Measurements from ENCODE around the gene ARRB1. TPM values are rescaled to one million over a fixed set of nuclear protein-coding genes. Genes with fewer than 3 reads are reported as not detected.
A peak's percentile ranks its signal among the peaks of the same experiment; 100 is the strongest.

The ARRB1 gene
- total and polyA plus RNA-seq, 8 donors, result 41.7 to 150 (median 63.2) TPM

DNA sequence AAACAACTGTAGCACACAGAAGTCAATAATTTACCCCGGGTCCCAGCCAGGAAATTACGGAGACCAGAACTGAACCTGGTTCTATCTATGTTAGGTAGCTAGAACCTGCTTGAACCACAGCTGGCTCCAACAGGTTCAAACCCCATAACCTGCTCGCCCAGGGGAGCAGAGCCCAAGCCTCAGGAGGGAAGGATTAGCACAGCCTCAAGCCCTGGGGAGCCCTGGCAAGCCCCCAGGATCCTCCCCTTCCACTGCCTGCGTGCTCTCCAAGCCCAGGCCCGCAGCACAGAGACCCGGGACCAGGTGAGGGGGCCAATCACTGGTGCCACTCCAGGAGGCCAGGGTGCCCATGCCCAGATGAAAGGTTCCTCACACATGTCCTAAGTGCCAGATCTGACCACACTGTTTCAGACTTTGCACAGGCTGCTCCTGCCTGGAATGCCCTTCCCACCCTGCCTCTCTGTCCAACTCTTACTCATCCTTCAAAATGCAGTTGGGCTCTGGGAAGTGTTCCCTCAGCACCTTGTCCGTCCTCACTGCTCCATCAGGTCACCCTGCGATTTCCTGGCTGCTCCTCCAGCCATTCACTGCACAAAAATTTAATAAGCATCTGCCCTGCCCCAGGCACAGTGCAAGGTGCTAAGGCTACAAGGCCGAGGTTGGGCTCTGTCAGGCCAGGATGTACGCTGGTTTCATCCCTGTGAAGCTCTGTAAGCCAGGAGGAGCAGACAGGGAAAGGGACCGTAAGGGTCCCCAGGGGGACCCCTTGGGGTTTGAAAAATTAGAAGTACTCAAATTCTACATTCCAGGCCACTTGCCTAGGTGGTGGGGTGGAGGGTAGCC is 32.2 kb downstream of the ARRB1 start:
- intact Hi-C loops (cut with DNase I), result no loop called here
- peak overlapping the region in 1 of 2 donors; percentile 33 for H3K27ac ChIP-seq
- no peaks in the 10 kb centered on the region for H3K27me3 ChIP-seq
- H3K36me3 ChIP-seq, result peaks cover 0 to 20% of the 10 kb centered on the region in 2 donors
- peak; percentile 34 for ATAC-seq
- TF ChIP-seq, protein P1, sequence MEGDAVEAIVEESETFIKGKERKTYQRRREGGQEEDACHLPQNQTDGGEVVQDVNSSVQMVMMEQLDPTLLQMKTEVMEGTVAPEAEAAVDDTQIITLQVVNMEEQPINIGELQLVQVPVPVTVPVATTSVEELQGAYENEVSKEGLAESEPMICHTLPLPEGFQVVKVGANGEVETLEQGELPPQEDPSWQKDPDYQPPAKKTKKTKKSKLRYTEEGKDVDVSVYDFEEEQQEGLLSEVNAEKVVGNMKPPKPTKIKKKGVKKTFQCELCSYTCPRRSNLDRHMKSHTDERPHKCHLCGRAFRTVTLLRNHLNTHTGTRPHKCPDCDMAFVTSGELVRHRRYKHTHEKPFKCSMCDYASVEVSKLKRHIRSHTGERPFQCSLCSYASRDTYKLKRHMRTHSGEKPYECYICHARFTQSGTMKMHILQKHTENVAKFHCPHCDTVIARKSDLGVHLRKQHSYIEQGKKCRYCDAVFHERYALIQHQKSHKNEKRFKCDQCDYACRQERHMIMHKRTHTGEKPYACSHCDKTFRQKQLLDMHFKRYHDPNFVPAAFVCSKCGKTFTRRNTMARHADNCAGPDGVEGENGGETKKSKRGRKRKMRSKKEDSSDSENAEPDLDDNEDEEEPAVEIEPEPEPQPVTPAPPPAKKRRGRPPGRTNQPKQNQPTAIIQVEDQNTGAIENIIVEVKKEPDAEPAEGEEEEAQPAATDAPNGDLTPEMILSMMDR (IDR thresholded peaks at IDR 0.05), result no peak
- no peak for DNase-seq
- no peaks in the 10 kb centered on the region for H3K9me3 ChIP-seq
- peaks cover 2 to 72% of the 10 kb centered on the region in 2 donors for H3K4me1 ChIP-seq
- H3K4me3 ChIP-seq, result no peak overlapping the region

DNA sequence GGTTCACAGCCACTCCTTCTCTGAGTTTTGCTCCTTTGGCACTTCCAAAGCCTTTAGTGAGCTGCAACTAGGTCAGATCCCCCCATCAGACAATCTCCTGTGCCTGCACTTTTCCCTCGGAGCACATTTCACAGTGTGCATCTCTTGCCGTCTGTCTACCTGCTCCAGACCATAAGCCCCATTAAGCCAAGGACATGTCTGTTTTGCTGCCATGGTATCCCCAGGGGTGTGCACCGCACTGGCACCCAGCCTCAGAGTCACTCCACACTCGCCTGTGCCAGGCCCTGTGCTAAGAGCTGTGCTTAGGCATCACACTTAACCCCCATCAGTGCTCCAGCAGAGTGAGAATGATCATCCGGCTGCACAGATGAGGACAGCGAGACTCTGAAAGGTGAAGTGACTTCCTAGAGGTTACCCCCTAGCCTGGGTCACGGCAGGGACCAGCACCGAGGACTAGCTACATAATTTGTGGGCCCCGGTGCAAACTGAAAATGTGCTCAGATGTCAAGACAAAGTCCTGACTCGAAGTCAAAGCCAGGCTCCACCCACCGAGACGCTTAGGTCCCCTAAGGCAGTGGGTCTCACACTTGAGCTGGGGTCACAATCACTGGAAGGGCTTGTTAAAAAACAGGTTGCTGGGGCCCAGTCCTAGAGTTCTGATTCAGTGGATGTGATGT is 33.9 kb downstream of the ARRB1 start:
- Histone ChIP-seq H3K4me3 (no peak overlapping the region), H3K27me3 (no peaks in the 10 kb centered on the region), H3K9me3 (no peaks in the 10 kb centered on the region), H3K27ac (no peak overlapping the region), H3K4me1 (peaks cover 19 to 74% of the 10 kb centered on the region in 2 donors), H3K36me3 (peaks cover 0 to 6% of the 10 kb centered on the region in 2 donors)
- TF ChIP-seq, protein P1 (IDR thresholded peaks at IDR 0.05), result no peak
- intact Hi-C loops (cut with DNase I), result no loop called here
- DNase-seq, result no peak
- no peak for ATAC-seq

DNA sequence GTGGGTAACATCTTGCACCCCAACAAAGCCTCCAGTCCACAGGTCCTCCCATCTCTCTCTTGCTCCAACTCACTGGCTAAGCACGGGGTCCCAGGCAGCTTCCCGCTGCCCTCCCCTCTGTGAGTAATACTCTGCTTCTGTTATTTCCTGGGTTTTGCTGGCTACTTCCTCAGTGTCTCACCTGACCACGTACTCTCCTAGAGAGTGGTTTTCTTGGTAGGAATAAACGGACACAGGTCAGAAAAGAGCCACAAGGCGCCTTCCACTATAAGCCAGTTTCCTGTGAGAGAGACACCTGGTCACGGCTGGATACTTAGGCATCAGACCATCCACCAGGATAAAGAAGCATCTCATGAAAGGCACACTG is 36.0 kb downstream of the ARRB1 start:
- Histone ChIP-seq H3K4me3 (no peak overlapping the region), H3K36me3 (peaks cover 0 to 7% of the 10 kb centered on the region in 2 donors), H3K4me1 (peaks cover 34 to 86% of the 10 kb centered on the region in 2 donors), H3K27me3 (no peaks in the 10 kb centered on the region), H3K9me3 (no peaks in the 10 kb centered on the region), H3K27ac (peak overlapping the region in 1 of 2 donors; percentile 79)
- TF ChIP-seq, protein P1 (IDR thresholded peaks at IDR 0.05), result no peak
- intact Hi-C loops (cut with DNase I), result no loop called here
- no peak for DNase-seq
- no peak for ATAC-seq

DNA sequence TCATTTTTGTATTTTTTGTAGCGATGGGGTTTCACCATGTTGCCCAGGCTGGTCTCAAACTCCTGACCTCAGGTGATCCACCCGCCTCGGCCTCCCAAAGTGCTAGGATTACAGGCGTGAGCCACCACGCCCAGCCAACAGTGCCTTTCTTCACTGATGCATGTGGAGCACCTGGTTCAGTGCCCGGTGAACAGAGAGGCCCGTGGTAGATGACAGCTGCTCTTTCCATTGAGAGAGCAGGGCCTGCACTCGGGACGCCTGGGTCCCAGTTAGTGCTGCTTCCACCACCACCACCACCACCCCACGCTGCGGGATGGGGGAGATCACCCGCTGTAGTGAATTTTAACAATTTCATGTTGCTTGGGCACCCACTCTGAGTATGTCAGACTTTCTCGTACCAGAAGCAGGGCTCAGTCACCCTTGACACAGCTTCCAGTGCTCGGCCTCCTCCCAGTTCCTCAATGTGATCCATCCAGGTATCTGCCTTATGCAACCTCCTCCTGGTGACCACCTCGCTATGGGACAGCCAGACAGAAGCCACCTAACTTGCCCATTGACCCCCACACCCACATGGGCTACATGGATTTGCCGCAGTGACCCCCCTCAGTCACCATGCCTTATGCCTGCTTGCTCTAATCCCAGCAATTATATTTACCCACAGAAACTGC is 36.6 kb downstream of the ARRB1 start:
- TF ChIP-seq, protein P1 (IDR thresholded peaks at IDR 0.05), result no peak
- Histone ChIP-seq H3K4me1 (peaks cover 34 to 81% of the 10 kb centered on the region in 2 donors), H3K27me3 (no peaks in the 10 kb centered on the region), H3K27ac (peak overlapping the region in 1 of 2 donors; percentile 79), H3K9me3 (no peaks in the 10 kb centered on the region), H3K36me3 (peaks cover 0 to 7% of the 10 kb centered on the region in 2 donors), H3K4me3 (no peak overlapping the region)
- DNase-seq (no peak), ATAC-seq (no peak)
- intact Hi-C loops (cut with DNase I), result no loop called here

Measured in left lung (tissue), 10 donors.